ENCODE data around the gene CEP152. TPM values are rescaled to one million over a fixed set of nuclear protein-coding genes. Genes with fewer than 3 reads are reported as not detected.
"Not testable (repeated sequence)": the region's sequence is repeated elsewhere in the genome, so short reads cannot be mapped to it uniquely, and the experiment has no call there.

CEP152 gene
- total RNA-seq, 1 donor from 2014 or later = 26.2 TPM

DNA sequence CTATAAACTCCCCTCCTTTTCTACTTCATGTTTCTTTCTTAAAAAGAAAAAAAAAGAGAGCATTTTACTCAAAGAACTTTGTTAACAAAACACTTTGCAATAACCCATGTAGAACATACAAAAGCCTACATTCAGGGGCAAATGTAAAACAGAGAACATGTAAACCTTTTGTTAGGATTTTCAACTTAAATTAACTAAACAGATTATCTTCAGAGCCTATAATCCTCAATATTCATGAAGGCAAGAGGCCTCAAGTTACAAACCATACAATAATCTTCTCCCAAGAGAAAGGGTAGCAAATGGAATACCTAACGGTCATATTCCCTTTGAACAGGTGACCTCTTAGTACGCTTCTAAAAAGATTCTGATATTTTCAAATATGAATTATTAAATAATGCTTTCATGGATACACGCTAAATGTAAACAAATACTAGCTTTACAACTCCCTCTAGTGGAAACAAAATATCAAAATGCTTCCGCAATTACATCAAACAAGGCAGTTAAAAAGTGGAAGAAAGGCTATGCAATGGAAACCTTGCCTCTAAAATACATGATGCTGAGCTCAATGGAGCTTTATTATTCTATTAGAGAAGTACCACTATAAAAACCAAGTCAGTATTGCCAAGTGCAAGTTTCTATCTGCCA lies 9.9 kb downstream of the CEP152 start:
- intact Hi-C loops (cut with micrococcal nuclease) = loop anchor here (10.0 kb wide), 1 partner anchor 296 kb away; no protein-coding TSS in a partner anchor
- H3K27ac Mint-ChIP-seq = no peak overlapping the region

DNA sequence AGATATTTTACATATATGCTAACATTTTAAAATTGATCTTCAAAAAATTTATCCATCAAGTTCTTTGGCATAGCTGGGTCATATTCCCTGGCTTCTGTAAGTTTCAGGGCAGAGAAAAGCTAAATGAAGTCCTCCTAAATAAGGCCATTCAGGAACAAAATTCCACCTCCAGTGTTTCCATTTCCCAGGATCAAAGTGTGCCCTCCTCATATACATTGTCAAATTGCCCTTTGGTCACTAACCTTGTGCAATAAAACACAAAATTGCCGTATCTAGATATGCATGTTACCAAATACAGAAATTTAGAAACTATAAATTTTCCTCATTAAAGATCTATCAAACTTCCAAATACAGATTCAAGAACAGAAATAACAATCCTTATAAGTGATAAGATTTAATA lies 10.6 kb downstream of the CEP152 start:
- H3K4me1 Mint-ChIP-seq (ENCODE audit: low read depth) = peaks cover 47% of the 10 kb centered on the region
- H3K27ac Mint-ChIP-seq = no peak overlapping the region
- peaks cover 56% of the 10 kb centered on the region for H3K36me3 Mint-ChIP-seq (ENCODE audit: low read depth)

More for the DNA sequence above, 9.9 kb downstream of the CEP152 start:
- DNase-seq (ENCODE audit: low spot score) = no peak
- H3K36me3 Mint-ChIP-seq (ENCODE audit: low read depth) = peaks cover 57% of the 10 kb centered on the region
- no peaks in the 10 kb centered on the region for H3K9me3 Mint-ChIP-seq
- no peaks in the 10 kb centered on the region for H3K27me3 Mint-ChIP-seq (ENCODE audit: low read depth)
- peaks cover 49% of the 10 kb centered on the region for H3K4me1 Mint-ChIP-seq (ENCODE audit: low read depth)
- H3K4me3 Mint-ChIP-seq (ENCODE audit: low read depth) = no peak overlapping the region

DNA sequence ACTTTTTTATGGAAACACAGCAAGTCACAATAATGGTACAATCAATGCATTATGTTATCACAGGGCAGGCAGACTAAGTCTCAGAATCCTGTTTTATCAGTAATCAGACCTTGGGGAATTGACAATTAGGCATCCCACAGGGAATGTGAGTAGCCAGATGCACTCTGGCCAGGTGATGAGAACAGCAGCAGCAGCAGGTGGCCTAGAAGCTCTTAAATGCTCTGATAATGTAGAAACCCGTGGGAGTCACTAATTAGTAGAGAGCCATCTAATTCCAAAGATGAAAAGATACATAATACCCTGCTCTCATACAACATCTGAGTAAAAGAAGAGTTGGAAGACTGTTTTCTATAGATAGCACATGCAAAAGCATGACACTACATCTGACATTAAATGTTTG lies 12.6 kb downstream of the CEP152 start:
- no peak overlapping the region for H3K4me3 Mint-ChIP-seq (ENCODE audit: low read depth)
- no peak for DNase-seq (ENCODE audit: low spot score)
- peaks cover 48% of the 10 kb centered on the region for H3K36me3 Mint-ChIP-seq (ENCODE audit: low read depth)
- H3K27me3 Mint-ChIP-seq (ENCODE audit: low read depth) = no peaks in the 10 kb centered on the region
- H3K9me3 Mint-ChIP-seq = no peaks in the 10 kb centered on the region
- H3K4me1 Mint-ChIP-seq (ENCODE audit: low read depth) = peaks cover 42% of the 10 kb centered on the region
- intact Hi-C loops (cut with micrococcal nuclease) = no loop called here
- no peak overlapping the region for H3K27ac Mint-ChIP-seq

More for the DNA sequence above, 10.6 kb downstream of the CEP152 start:
- intact Hi-C loops (cut with micrococcal nuclease) = loop anchor here (10.0 kb wide), 1 partner anchor 295 kb away; no protein-coding TSS in a partner anchor
- Mint-ChIP-seq H3K9me3 (no peaks in the 10 kb centered on the region), H3K4me3 (ENCODE audit: low read depth) (no peak overlapping the region), H3K27me3 (ENCODE audit: low read depth) (no peaks in the 10 kb centered on the region)
- DNase-seq (ENCODE audit: low spot score) = no peak

DNA sequence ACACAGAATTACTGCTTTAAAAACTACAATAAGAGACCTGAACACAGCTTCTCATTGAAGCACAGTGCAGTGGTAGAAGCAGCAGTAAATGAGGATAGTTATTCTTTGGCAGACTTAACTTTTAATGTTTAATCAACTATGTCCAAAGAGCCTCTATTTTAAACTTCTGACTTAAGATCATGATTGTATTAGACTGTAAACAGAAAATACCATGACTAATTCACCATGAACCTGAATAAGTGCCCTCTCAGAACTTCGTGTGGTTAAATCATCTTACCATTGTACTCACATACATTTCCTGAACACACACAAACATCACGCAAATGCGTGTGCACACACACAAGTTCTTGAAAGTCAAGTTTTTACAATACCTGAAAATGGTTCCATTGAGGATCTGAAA lies 13.9 kb downstream of the CEP152 start:
- no peak overlapping the region for H3K27ac Mint-ChIP-seq
- H3K27me3 Mint-ChIP-seq (ENCODE audit: low read depth) = no peaks in the 10 kb centered on the region
- DNase-seq (ENCODE audit: low spot score) = no peak
- peaks cover 31% of the 10 kb centered on the region for H3K4me1 Mint-ChIP-seq (ENCODE audit: low read depth)
- intact Hi-C loops (cut with micrococcal nuclease) = no loop called here
- H3K36me3 Mint-ChIP-seq (ENCODE audit: low read depth) = peaks cover 52% of the 10 kb centered on the region
- H3K9me3 Mint-ChIP-seq = no peaks in the 10 kb centered on the region
- H3K4me3 Mint-ChIP-seq (ENCODE audit: low read depth) = no peak overlapping the region

DNA sequence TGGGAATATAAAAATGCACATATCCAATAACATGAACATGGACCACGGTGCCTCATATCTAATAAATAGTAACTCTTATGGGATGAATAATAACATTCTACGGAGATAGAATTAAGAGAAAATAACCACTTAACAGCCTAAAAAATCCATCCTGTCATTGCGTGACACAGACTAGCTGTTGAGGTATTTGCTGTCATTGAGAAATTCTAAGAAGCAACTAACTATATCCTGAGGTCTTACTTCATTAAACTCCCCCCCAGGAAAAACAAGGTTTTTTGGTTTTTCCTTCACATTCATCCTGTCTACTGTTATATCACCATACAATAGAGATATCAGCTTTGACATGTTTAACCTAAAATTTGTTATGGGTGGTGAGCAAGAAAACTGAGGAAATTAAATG lies 14.3 kb downstream of the CEP152 start:
- no peak for DNase-seq (ENCODE audit: low spot score)
- Mint-ChIP-seq H3K36me3 (ENCODE audit: low read depth) (peaks cover 54% of the 10 kb centered on the region), H3K27ac (no peak overlapping the region), H3K27me3 (ENCODE audit: low read depth) (no peaks in the 10 kb centered on the region), H3K9me3 (no peaks in the 10 kb centered on the region), H3K4me3 (ENCODE audit: low read depth) (no peak overlapping the region), H3K4me1 (ENCODE audit: low read depth) (peaks cover 31% of the 10 kb centered on the region)
- intact Hi-C loops (cut with micrococcal nuclease) = no loop called here

DNA sequence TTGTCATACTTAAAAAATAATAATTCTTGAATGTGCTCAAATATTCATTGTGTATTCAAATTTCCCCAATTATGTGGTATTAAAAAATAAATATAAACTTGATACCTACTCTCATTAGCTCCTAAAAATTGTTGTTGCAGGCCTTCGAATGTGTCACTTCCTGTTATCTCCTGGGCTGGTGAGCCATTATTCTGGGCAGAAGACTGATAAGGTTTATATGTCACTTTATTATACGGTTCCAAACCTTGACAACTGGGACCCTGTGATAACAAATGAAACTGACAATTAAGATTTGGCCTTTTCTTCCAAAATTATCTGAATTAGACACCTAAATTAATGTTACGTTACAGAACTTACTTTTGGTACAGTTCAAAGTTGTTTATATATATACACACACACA lies 15.0 kb downstream of the CEP152 start:
- no peak overlapping the region for H3K27ac Mint-ChIP-seq
- H3K9me3 Mint-ChIP-seq = no peaks in the 10 kb centered on the region
- no peak for DNase-seq (ENCODE audit: low spot score)
- H3K4me1 Mint-ChIP-seq (ENCODE audit: low read depth) = peaks cover 27% of the 10 kb centered on the region
- intact Hi-C loops (cut with micrococcal nuclease) = no loop called here
- no peak overlapping the region for H3K4me3 Mint-ChIP-seq (ENCODE audit: low read depth)
- no peaks in the 10 kb centered on the region for H3K27me3 Mint-ChIP-seq (ENCODE audit: low read depth)
- peaks cover 54% of the 10 kb centered on the region for H3K36me3 Mint-ChIP-seq (ENCODE audit: low read depth)

DNA sequence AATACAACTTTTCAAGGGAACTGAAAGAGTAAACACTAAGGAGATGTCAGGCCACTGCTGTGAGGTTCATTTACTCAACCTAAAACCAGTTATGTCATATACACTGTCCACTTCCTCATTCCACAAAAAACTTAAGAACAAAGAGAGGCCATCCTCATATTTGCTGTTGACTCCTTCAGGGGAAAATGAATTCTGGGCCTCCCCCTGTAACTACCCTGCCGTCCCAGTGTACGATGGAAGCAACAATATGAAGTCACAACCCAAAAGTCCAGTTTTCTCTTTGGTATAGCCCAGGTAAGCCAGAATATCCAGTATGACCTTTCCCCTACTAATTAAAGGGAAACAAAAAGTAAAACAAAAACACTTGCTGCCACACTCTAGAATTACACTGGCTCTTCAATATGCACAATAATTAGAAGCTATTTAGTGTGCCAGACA lies 16.2 kb downstream of the CEP152 start:
- H3K4me1 Mint-ChIP-seq (ENCODE audit: low read depth) = peaks cover 26% of the 10 kb centered on the region
- intact Hi-C loops (cut with micrococcal nuclease) = no loop called here
- no peaks in the 10 kb centered on the region for H3K9me3 Mint-ChIP-seq
- no peak overlapping the region for H3K4me3 Mint-ChIP-seq (ENCODE audit: low read depth)
- H3K27me3 Mint-ChIP-seq (ENCODE audit: low read depth) = no peaks in the 10 kb centered on the region
- H3K27ac Mint-ChIP-seq = peak overlapping the region; percentile 68
- no peak for DNase-seq (ENCODE audit: low spot score)
- peaks cover 62% of the 10 kb centered on the region for H3K36me3 Mint-ChIP-seq (ENCODE audit: low read depth)

DNA sequence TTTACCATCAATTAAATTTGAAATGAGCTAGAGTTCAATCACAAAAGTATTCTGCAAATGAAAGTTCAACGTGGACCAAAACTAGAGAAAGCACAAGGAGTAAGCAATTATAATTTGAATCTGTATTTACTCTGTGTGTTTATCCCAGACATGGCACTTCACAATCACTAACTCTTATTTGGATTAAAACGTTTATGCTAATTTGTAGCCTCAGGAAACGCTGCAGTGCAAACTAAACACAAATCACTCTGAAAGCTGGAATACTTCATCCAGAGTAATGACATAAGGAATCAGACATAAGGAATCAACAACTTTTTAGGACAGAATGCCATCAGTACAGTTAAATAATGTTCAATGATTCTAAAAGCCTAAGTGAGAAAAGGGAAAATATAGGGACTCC lies 18.5 kb downstream of the CEP152 start:
- H3K9me3 Mint-ChIP-seq = no peaks in the 10 kb centered on the region
- no peak for DNase-seq (ENCODE audit: low spot score)

DNA sequence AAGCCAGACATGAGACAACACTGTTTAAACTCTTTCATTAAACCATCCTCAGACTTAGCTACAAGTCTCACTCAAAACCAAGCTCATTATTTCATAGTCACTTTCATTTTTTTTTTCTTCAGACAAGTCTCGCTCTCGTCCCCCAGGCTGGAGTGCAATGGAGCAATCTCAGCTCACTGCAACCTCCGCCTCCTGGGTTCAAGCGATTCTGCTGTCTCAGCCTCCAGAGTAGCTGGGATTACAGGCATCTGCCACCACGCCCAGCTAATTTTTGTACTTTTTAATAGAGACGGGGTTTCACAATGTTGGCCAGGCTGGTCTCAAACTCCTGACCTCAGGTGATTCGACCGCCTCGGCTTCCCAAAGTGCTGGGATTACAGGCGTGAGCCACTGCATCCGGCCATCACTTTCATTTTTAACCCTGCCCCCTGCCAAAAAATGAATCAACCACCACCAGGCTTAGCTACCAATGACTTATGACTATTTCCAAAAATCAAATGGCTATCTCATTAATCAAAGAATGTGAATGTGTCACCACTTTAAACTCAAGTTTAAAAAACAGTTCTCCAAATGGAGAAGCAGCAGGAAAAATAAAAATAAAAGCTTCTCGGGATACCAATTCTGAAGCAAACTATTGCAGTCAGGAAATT lies 20.3 kb downstream of the CEP152 start:
- H3K27me3 Mint-ChIP-seq (ENCODE audit: low read depth); DNase-seq (ENCODE audit: low spot score); H3K4me1 Mint-ChIP-seq (ENCODE audit: low read depth); H3K4me3 Mint-ChIP-seq (ENCODE audit: low read depth); H3K27ac Mint-ChIP-seq; intact Hi-C loops (cut with micrococcal nuclease); H3K9me3 Mint-ChIP-seq: not testable (repeated sequence)
- H3K36me3 Mint-ChIP-seq (ENCODE audit: low read depth) = peaks cover 58% of the 10 kb centered on the region

More for the DNA sequence above, 18.5 kb downstream of the CEP152 start:
- Mint-ChIP-seq H3K36me3 (ENCODE audit: low read depth) (peaks cover 66% of the 10 kb centered on the region), H3K27me3 (ENCODE audit: low read depth) (no peaks in the 10 kb centered on the region), H3K27ac (no peak overlapping the region), H3K4me1 (ENCODE audit: low read depth) (peaks cover 13% of the 10 kb centered on the region), H3K4me3 (ENCODE audit: low read depth) (no peak overlapping the region)
- intact Hi-C loops (cut with micrococcal nuclease) = no loop called here

DNA sequence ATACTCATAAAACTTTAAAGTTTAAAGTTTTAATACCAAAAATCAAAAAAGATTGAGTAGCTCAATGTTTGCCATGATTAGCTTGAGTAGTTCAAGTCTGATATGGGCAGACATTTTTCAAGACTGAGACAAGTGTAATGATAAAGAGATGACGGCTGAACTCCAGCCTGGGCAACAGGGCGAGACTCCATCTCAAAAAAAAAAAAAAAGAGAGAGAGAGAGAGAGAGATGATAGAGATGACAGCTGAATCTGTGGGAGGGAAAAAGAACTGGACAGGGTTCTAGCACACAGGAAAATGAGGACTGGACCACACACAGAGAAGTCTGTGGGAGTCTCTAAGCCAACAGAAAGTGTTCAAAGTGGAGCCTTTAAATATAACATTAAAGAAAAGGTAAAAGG lies 25.2 kb downstream of the CEP152 start:
- Mint-ChIP-seq H3K4me1 (ENCODE audit: low read depth) (no peaks in the 10 kb centered on the region), H3K9me3 (no peaks in the 10 kb centered on the region), H3K27ac (no peak overlapping the region), H3K27me3 (ENCODE audit: low read depth) (no peaks in the 10 kb centered on the region), H3K36me3 (ENCODE audit: low read depth) (peaks cover 66% of the 10 kb centered on the region), H3K4me3 (ENCODE audit: low read depth) (no peak overlapping the region)
- intact Hi-C loops (cut with micrococcal nuclease) = no loop called here
- no peak for DNase-seq (ENCODE audit: low spot score)

DNA sequence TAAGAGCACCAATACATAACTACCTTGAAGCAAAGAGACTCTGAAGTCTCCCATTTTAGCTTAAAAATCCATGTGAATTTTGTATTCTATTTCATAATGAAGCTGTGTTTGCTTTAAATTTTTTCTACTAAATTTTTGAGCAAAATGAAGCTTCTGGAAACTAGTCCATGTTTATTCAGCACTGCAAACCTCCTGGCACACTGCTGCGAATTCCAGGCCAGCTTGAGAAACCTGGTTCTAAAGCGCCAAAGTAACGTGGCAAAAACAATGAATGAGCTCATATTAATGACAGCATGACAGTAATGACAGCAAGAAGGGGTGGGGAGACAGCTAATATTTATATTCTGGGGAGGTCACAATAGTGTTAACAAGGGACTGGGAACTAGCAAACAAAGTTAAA lies 25.7 kb downstream of the CEP152 start:
- H3K4me1 Mint-ChIP-seq (ENCODE audit: low read depth) = no peaks in the 10 kb centered on the region
- no peak for DNase-seq (ENCODE audit: low spot score)
- intact Hi-C loops (cut with micrococcal nuclease) = no loop called here
- no peak overlapping the region for H3K27ac Mint-ChIP-seq
- H3K27me3 Mint-ChIP-seq (ENCODE audit: low read depth) = no peaks in the 10 kb centered on the region
- H3K36me3 Mint-ChIP-seq (ENCODE audit: low read depth) = peaks cover 67% of the 10 kb centered on the region
- H3K9me3 Mint-ChIP-seq = no peaks in the 10 kb centered on the region
- H3K4me3 Mint-ChIP-seq (ENCODE audit: low read depth) = no peak overlapping the region

DNA sequence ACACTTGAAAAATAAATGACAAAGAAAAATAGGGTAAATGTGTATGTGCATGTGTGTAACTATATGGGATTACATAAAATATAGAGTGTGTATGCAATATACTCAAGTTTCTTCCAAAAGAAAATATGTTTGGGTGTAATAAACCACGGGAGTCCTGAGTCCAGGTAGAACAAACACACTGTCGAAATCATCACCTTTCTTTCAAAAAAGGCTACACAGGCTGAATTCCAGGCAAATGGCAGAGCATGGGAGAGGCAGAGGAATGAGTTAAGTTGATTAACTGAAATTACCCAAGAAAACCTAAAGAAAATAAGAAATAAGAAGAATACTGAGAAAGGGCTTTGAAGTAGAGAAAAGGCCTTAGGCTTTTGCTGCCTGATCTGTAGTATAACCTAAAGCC lies 26.1 kb downstream of the CEP152 start:
- Mint-ChIP-seq H3K27me3 (ENCODE audit: low read depth) (no peaks in the 10 kb centered on the region), H3K9me3 (no peaks in the 10 kb centered on the region), H3K36me3 (ENCODE audit: low read depth) (peaks cover 64% of the 10 kb centered on the region), H3K27ac (peak overlapping the region; percentile 12), H3K4me3 (ENCODE audit: low read depth) (no peak overlapping the region), H3K4me1 (ENCODE audit: low read depth) (no peaks in the 10 kb centered on the region)
- intact Hi-C loops (cut with micrococcal nuclease) = no loop called here
- DNase-seq (ENCODE audit: low spot score) = no peak

DNA sequence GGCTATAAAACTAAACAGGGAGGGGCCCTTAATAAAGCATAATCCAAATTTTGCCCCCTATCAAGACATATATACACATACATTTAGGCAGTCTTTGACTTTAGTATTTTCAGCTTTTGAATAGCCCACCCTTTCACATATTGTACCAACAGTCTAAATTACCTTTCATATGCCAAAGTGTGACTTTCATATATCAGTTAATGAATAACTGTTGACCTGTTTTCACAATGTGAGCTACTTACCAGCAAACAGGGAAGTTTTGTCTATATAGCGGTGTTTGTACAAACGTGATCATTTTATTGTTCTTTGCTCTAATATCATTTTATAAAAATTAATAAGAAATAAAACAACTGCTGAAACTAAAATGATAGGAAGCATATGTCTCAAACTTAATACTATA lies 28.0 kb downstream of the CEP152 start:
- Mint-ChIP-seq H3K4me3 (ENCODE audit: low read depth) (no peak overlapping the region), H3K27me3 (ENCODE audit: low read depth) (no peaks in the 10 kb centered on the region), H3K9me3 (no peaks in the 10 kb centered on the region), H3K4me1 (ENCODE audit: low read depth) (no peaks in the 10 kb centered on the region), H3K27ac (no peak overlapping the region), H3K36me3 (ENCODE audit: low read depth) (peaks cover 54% of the 10 kb centered on the region)
- intact Hi-C loops (cut with micrococcal nuclease) = no loop called here
- DNase-seq (ENCODE audit: low spot score) = no peak

All from activated T-helper 2 cell treated with anti-CD3 and anti-CD28 coated beads, Interferon-gamma antibody, Interleukin-2, Interleukin-4, amounts not matched to agents 10 μg/mL and 5 μg/mL and 100 μg/mL, durations not matched to agents 14 hours and 24 hours and 36 hours (primary cell).